Brain microvascular endothelial cell (primary cell): ENCODE data around the gene SH3RF3.

ENCODE experiments used
- DNase-seq: peaks from one replicate; pipeline ENCODE4 v3.0.0-alpha.2; 2020
- H3K27ac ChIP-seq: fragments of 250-450 bp; sonication (Bioruptor Pico); 2 replicates; pipeline ENCODE4 v1.5.1; 2020; ENCODE audit warnings: mild to moderate bottlenecking, moderate library complexity
- H3K27me3 ChIP-seq: fragments of 250-450 bp; sonication (Bioruptor Pico); replicated peaks from 2 replicates; pipeline ENCODE4 v1.5.1; 2020; ENCODE audit warnings: mild to moderate bottlenecking
- H3K36me3 ChIP-seq: fragments of 250-450 bp; sonication (Bioruptor Pico); replicated peaks from 2 replicates; pipeline ENCODE4 v1.5.1; 2020; ENCODE audit warnings: mild to moderate bottlenecking
- H3K4me3 ChIP-seq: 2 replicates; pipeline ENCODE4 v1.5.1; 2011; ENCODE audit warnings: low read depth, mild to moderate bottlenecking, control low read depth, low read length, moderate library complexity
- in situ Hi-C: cut with HindIII; loops from 2 replicates; pipeline ENCODE4 v1.10.0; 2017; ENCODE audit warnings: low sequenced_read_pairs, low pct_ligation_motif_present
- TF ChIP-seq, protein P1 (sequence below): IDR thresholded peaks from 2 replicates; pipeline ENCODE4 v1.5.1; 2011; ENCODE audit warnings: low read depth, mild to moderate bottlenecking, moderate library complexity, low read length, control low read depth, inconsistent platforms; ENCODE audit errors: missing control alignments

SH3RF3 gene

DNA sequence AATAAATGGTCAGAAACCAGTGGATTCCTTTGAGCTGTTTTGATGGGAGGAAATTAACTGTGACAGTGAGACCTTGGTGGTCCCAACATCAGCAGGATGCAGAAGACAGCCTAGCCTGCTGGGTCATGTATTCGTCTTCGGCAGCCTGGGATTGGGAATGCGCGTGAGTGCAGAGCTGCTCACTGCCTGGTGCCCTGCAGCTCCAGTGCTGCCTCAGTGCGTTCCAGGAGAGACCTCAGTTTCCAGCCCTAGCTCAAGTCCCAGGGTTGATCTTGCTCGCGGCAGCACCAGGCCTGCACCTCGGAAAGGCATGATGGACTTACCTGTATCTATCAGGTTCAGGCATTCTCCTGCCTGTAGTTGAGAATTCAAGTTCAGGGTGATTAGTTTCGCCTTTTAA, 203.9 kb downstream of the SH3RF3 start:
- Histone ChIP-seq H3K27me3 (no peaks in the 10 kb centered on the region), H3K27ac (no peak overlapping the region), H3K4me3 (no peak overlapping the region), H3K36me3 (no peaks in the 10 kb centered on the region)
- in situ Hi-C loops: no loop called here
- no peak for DNase-seq
- TF ChIP-seq, protein P1, sequence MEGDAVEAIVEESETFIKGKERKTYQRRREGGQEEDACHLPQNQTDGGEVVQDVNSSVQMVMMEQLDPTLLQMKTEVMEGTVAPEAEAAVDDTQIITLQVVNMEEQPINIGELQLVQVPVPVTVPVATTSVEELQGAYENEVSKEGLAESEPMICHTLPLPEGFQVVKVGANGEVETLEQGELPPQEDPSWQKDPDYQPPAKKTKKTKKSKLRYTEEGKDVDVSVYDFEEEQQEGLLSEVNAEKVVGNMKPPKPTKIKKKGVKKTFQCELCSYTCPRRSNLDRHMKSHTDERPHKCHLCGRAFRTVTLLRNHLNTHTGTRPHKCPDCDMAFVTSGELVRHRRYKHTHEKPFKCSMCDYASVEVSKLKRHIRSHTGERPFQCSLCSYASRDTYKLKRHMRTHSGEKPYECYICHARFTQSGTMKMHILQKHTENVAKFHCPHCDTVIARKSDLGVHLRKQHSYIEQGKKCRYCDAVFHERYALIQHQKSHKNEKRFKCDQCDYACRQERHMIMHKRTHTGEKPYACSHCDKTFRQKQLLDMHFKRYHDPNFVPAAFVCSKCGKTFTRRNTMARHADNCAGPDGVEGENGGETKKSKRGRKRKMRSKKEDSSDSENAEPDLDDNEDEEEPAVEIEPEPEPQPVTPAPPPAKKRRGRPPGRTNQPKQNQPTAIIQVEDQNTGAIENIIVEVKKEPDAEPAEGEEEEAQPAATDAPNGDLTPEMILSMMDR: no peak

DNA sequence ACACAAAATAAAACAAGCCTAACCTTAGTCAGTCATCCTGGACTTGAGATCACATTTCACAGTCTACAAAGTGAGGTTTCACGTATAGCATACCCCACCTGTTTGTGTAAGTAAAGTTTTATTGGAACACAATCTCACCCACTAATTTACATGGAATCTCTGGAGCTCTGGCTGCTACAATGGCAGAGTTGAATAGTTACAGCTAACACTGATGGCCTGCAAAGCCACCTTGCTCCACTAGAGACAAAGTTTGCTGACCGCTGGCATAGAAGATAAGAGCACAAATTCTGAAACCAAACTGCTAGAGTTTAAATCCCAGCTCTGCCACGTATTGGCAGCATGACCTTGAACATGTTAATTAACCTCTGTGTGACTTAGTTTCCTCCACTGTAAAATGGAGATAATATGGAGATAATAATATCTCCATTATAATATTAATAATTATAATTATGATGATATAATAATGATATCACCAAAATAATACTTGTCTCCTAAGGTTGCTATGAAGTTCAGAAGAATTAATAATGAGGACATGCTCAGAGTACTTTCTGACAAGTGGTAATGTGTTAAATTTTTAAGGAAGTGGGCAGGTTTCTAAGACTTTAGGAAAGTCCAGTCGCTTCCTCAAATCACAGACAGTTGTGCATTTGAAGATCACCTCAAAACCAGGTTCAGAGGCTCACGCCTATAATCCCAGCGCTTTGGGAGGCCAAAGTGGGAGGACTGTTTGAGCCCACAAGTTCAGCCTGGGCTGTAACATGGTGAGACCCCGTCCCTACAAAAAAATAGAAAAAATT, 204.6 kb downstream of the SH3RF3 start:
- H3K27ac ChIP-seq: no peak overlapping the region
- H3K27me3 ChIP-seq: no peaks in the 10 kb centered on the region
- TF ChIP-seq, protein P1: peak; percentile 66
- H3K36me3 ChIP-seq: no peaks in the 10 kb centered on the region
- in situ Hi-C loops: no loop called here
- no peak overlapping the region for H3K4me3 ChIP-seq
- peak; percentile 24 for DNase-seq

DNA sequence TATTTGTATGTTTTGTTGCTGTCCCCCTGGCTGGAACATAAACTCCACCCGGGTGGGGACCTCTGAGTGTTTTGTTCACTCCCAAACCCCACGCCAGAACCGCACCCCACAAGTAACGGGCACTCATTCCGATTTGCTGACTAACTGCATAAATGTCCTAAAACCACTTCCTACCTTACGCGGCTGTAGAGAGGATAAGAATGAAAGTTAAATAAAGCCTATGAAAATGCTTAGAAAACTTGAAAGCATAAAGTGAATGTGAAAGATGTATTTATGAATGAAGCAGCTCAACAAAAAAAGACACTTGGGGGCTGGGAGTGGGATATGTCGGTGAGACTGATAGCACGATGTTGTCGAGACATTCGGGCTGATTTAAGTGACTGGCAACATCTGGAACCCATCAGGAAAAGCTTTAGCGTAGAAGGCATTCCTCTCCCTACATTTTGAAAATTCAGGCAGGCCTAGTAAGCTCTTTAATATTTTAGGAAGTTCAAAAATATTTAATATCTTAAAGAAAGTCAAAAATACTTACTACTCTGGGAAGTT, 206.7 kb downstream of the SH3RF3 start:
- TF ChIP-seq, protein P1: no peak
- H3K36me3 ChIP-seq: no peaks in the 10 kb centered on the region
- peak overlapping the region; percentile 65 for H3K27ac ChIP-seq
- no peaks in the 10 kb centered on the region for H3K27me3 ChIP-seq
- H3K4me3 ChIP-seq: no peak overlapping the region
- in situ Hi-C loops: no loop called here
- peak; percentile 16 for DNase-seq

DNA sequence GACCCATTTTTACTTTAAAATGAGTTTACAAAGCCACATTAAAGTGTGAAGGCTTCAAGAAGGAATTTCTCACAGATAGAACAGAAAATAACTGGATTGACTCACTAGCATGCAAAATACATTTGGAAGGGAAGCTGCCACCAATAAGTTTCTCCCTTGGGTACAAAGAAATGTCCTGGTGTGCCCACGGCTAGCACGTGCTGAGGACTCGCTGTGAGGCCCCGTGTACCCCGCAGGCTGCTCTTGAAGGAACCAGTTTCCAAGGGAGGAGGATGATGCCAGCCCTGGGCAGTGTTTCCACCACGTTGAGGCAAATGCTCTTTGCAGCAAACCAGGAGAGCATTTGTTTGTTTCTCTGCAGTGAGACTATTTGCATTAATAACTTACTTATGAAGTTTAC, 207.3 kb downstream of the SH3RF3 start:
- no peaks in the 10 kb centered on the region for H3K27me3 ChIP-seq
- no peak overlapping the region for H3K4me3 ChIP-seq
- in situ Hi-C loops: no loop called here
- TF ChIP-seq, protein P1: no peak
- H3K27ac ChIP-seq: peak overlapping the region; percentile 65
- DNase-seq: no peak
- no peaks in the 10 kb centered on the region for H3K36me3 ChIP-seq

DNA sequence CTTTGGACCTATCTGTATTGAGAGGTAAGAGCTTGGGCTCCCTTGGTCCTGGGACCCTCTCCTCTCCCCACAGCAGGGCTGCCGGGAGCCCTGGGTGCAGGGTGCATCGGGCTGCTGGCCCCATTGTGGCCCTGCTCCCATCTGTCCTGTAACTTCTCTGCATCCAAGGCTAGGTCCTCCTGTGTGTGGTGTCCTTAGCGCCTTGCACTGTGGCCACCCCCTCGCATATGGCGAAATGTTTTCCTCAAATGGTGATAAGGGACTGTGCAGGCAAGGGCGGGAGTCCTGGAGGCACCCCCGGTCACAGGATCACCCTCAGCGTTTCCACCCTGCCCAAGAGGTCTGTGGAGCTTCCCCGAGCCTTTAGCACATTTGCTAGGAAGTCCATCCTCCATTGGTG, 208.2 kb downstream of the SH3RF3 start:
- H3K27ac ChIP-seq: no peak overlapping the region
- in situ Hi-C loops: no loop called here
- TF ChIP-seq, protein P1: no peak
- H3K27me3 ChIP-seq: no peaks in the 10 kb centered on the region
- DNase-seq: no peak
- H3K4me3 ChIP-seq: no peak overlapping the region
- H3K36me3 ChIP-seq: no peaks in the 10 kb centered on the region
